Measurements from ENCODE around the gene CLIC4. TPM values are rescaled to one million over a fixed set of nuclear protein-coding genes. Genes with fewer than 3 reads are reported as not detected.

The CLIC4 gene
- total and polyA plus RNA-seq, 9 of the 15 experiments (the other 6 are each of a cell fraction or from before 2014, with no cell fraction given): 16.0 to 67.5 (median 38.4) TPM

GRCh38 chr1:24743404-24744211 lies 1.6 kb upstream of the CLIC4 start (continued):
- TF ChIP-seq CLOCK (CRISPR knock-in tag; IDR thresholded peaks at IDR 0.05; ENCODE audit: borderline replicate concordance): no peak
- TF ChIP-seq TAF1 (IDR thresholded peaks at IDR 0.05; ENCODE audit: control insufficient read depth, extremely low read depth, insufficient read depth, low read length, severe bottlenecking): no peak
- TF ChIP-seq CCAR2 (IDR thresholded peaks at IDR 0.05; ENCODE audit: low read depth, low read length): no peak
- TF ChIP-seq FOXJ3 (CRISPR knock-in tag; IDR thresholded peaks at IDR 0.05): no peak
- TF ChIP-seq ZNF696 (CRISPR knock-in tag; conservative IDR thresholded peaks at IDR 0.05): no peak
- no peak for TF ChIP-seq GTF2B (IDR thresholded peaks at IDR 0.05; ENCODE audit: extremely low read depth, insufficient read length)
- TF ChIP-seq ZNF780A (CRISPR knock-in tag; IDR thresholded peaks at IDR 0.05): no peak
- TF ChIP-seq ZBTB11 (CRISPR knock-in tag; IDR thresholded peaks at IDR 0.05): no peak
- no peak for TF ChIP-seq ATF2 (CRISPR knock-in tag; IDR thresholded peaks at IDR 0.05)
- peak in 1 of 2 experiments; percentile 45; a peak in 1 of 4 replicates for TF ChIP-seq RCOR1 (IDR thresholded peaks at IDR 0.05; ENCODE audit: borderline replicate concordance in 1 of 2, low read depth in 2 of 2, low read length in 2 of 2)
- no peak for TF ChIP-seq MTF1 (CRISPR knock-in tag; IDR thresholded peaks at IDR 0.05; ENCODE audit: borderline replicate concordance)
- peak; percentile 82 for TF ChIP-seq MNT (conservative IDR thresholded peaks at IDR 0.05)
- no peak for TF ChIP-seq NCOR1 (IDR thresholded peaks at IDR 0.05)
- TF ChIP-seq KDM2B (CRISPR knock-in tag; IDR thresholded peaks at IDR 0.05): no peak
- no peak for TF ChIP-seq ZNF586 (CRISPR knock-in tag; conservative IDR thresholded peaks at IDR 0.05)

Measured in K562 (cell line).